ENCODE data around the gene BLM. TPM values are rescaled to one million over a fixed set of nuclear protein-coding genes. Genes with fewer than 3 reads are reported as not detected.

BLM gene
- total RNA-seq, 4 donors from 2014 or later = 0.29 to 5.0 (median 0.48) TPM

DNA sequence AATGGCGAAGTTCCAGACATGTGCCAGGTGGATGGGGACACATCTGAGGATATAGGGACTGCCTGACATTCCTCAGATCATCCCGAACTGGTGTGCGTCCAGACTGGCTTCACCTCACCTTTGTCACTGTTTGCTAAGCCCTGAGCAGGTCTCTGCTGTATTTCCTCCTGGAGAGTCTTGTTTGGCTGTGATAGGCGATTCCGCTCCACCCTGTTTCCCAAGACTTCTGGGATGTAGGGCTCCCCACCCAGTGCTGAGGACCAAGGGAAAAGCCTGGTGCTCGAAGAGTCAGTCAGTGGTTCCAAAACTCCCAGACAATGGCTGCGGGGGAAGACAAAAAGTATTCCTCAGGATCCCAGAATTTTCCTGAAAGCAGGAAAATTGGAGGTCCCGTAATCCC lies 140.2 kb downstream of the BLM start:
- Histone ChIP-seq H3K4me1 (no peaks in the 10 kb centered on the region), H3K27ac (no peak overlapping the region), H3K4me3 (no peak overlapping the region), H3K9me3 (no peaks in the 10 kb centered on the region), H3K36me3 (no peaks in the 10 kb centered on the region), H3K27me3 (no peaks in the 10 kb centered on the region)
- DNase-seq = no peak
- TF ChIP-seq, protein P1, sequence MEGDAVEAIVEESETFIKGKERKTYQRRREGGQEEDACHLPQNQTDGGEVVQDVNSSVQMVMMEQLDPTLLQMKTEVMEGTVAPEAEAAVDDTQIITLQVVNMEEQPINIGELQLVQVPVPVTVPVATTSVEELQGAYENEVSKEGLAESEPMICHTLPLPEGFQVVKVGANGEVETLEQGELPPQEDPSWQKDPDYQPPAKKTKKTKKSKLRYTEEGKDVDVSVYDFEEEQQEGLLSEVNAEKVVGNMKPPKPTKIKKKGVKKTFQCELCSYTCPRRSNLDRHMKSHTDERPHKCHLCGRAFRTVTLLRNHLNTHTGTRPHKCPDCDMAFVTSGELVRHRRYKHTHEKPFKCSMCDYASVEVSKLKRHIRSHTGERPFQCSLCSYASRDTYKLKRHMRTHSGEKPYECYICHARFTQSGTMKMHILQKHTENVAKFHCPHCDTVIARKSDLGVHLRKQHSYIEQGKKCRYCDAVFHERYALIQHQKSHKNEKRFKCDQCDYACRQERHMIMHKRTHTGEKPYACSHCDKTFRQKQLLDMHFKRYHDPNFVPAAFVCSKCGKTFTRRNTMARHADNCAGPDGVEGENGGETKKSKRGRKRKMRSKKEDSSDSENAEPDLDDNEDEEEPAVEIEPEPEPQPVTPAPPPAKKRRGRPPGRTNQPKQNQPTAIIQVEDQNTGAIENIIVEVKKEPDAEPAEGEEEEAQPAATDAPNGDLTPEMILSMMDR (IDR thresholded peaks at IDR 0.05) = no peak
- TF ChIP-seq POLR2A (IDR thresholded peaks at IDR 0.05) = no peak
- intact Hi-C loops (cut with DNase I; ENCODE audit: low total_unique reads) = no loop called here

GRCh38 chr15:90857883-90858443 lies 140.8 kb downstream of the BLM start:
- H3K27me3 ChIP-seq = no peaks in the 10 kb centered on the region
- no peak for TF ChIP-seq POLR2A (IDR thresholded peaks at IDR 0.05)
- TF ChIP-seq, protein P1 (IDR thresholded peaks at IDR 0.05) = no peak
- DNase-seq = no peak
- no peaks in the 10 kb centered on the region for H3K36me3 ChIP-seq
- intact Hi-C loops (cut with DNase I; ENCODE audit: low total_unique reads) = no loop called here
- no peaks in the 10 kb centered on the region for H3K4me1 ChIP-seq
- no peak overlapping the region for H3K27ac ChIP-seq
- no peaks in the 10 kb centered on the region for H3K9me3 ChIP-seq
- H3K4me3 ChIP-seq = no peak overlapping the region

DNA sequence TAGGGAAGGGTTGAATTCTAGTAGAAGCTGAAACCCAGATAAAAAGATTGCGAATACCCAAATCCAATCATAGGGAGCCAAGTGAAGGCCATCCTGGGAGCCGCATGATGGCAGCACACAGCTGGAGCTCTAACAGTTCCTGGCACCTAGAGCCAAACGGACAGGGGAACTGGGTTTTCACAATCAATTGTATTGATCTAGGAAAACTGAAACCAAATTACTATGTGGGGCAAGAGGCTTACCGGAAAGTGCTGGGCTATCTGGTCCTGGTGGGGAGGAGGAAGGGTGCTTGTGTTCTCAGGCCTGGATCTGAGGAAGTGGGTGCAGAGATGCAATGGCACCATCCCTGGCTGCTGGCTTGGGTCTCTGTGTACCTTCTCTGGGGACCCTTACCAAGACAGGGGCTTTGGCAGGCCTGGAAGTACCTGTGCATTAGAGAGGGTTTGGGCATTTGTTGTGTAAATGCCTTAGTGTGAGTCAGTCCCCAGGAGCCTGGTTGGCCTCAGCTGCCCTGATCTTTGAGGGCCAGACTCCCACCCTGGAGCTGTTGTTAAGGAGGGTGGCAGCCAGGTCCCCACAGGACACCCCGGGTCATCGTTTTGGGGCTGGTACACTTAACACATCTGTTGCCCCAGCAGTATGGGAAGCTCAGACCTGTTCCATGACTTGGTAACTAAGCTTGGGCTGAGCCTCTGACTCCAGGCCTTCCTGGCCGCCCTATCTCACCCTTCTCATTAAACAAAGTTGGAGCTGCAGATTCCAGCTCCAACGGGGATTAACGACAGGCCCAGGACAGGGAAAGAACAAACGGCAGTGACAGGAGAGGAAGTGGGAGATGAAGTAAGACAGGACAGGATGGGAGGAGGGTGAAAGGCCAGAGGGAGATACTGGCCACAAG lies 142.3 kb downstream of the BLM start:
- no peaks in the 10 kb centered on the region for H3K36me3 ChIP-seq
- no peaks in the 10 kb centered on the region for H3K4me1 ChIP-seq
- TF ChIP-seq, protein P1 (IDR thresholded peaks at IDR 0.05) = no peak
- no peak for TF ChIP-seq POLR2A (IDR thresholded peaks at IDR 0.05)
- no peak overlapping the region for H3K4me3 ChIP-seq
- intact Hi-C loops (cut with DNase I; ENCODE audit: low total_unique reads) = no loop called here
- no peak for DNase-seq
- H3K9me3 ChIP-seq = no peaks in the 10 kb centered on the region
- no peak overlapping the region for H3K27ac ChIP-seq
- H3K27me3 ChIP-seq = no peaks in the 10 kb centered on the region

DNA sequence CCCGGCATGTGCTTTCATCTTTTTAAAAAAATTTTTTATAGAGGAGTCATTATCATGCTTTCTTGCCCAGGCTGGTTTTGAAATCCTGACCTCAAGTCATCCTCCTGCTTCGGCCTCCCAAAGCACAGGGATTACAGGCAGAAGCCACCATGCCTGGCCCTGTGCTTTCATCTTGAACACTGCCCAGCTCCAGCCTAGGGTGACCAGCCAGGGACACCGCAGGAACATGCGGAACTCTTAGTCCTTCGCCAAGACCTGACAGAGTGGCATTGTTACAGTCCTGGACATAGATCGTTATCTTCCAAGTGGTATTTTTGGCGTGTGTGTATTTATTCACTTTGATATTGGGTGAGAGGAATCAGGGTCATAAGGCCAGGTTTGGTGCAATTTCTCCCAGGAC lies 143.3 kb downstream of the BLM start:
- no peak overlapping the region for H3K4me3 ChIP-seq
- H3K27me3 ChIP-seq = no peaks in the 10 kb centered on the region
- H3K27ac ChIP-seq = no peak overlapping the region
- H3K4me1 ChIP-seq = no peaks in the 10 kb centered on the region
- TF ChIP-seq, protein P1 (IDR thresholded peaks at IDR 0.05) = no peak
- TF ChIP-seq POLR2A (IDR thresholded peaks at IDR 0.05) = no peak
- no peaks in the 10 kb centered on the region for H3K9me3 ChIP-seq
- intact Hi-C loops (cut with DNase I; ENCODE audit: low total_unique reads) = no loop called here
- DNase-seq = no peak
- H3K36me3 ChIP-seq = no peaks in the 10 kb centered on the region

DNA sequence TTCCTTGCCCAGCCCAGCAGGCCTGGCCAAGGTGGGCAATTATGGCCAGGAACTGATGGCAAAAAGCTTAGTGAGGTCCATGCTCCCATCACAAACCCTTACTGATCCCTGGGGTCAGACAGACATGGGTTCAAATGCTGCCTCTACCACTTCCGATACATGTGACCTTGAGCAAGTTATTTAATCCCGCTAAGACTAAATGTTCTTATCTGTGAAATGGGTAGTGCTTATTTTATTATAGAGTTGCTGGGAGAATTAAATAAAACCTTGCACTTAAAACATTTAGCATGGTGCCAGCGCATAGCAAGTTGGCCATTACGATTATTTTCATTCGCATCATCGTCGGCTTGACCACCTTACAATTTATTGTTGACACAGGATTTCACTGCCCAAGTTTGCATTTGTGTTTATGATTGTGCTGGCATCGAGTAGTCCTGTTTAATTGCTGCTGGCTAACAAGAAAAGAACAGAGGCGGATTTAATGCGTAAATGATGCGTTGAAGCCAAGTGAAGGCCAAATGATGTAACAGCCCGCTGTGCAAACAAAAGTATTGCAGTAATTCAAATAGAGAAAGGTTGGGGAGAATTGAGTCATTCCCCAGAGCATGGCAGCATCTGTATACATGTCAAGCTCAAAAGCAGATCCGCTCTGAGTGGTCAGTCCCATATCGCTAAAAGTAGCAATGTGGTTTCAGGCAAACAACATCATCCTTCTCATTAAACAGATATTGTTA lies 144.0 kb downstream of the BLM start:
- no peak for DNase-seq
- intact Hi-C loops (cut with DNase I; ENCODE audit: low total_unique reads) = no loop called here
- Histone ChIP-seq H3K4me3 (no peak overlapping the region), H3K4me1 (no peaks in the 10 kb centered on the region), H3K36me3 (no peaks in the 10 kb centered on the region), H3K27me3 (no peaks in the 10 kb centered on the region), H3K9me3 (no peaks in the 10 kb centered on the region), H3K27ac (no peak overlapping the region)
- TF ChIP-seq POLR2A (IDR thresholded peaks at IDR 0.05) = no peak
- TF ChIP-seq, protein P1 (IDR thresholded peaks at IDR 0.05) = no peak
